ENCODE measurements around the gene PARP11.

Gene PARP11

DNA sequence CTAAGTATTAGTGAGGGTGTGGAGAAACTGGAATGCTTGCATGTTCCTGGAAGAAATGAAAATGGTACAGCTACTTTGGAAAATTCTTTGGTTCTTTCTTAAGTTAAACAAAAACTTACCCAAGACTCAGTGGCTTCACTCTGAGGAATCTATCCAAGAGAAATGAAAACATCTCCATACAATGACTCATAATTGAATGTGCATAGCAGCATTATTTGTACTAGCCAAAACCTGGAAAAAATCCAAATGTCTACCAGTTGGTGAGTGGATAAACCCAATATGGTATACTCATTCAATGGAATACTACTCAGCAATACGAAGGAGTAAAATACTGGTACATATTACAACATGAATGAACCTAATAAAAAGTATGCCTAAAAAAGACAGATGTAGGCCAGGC is 102.3 kb downstream of the PARP11 start:
- DNase-seq (ENCODE audit: low read depth), result peak; percentile 33

DNA sequence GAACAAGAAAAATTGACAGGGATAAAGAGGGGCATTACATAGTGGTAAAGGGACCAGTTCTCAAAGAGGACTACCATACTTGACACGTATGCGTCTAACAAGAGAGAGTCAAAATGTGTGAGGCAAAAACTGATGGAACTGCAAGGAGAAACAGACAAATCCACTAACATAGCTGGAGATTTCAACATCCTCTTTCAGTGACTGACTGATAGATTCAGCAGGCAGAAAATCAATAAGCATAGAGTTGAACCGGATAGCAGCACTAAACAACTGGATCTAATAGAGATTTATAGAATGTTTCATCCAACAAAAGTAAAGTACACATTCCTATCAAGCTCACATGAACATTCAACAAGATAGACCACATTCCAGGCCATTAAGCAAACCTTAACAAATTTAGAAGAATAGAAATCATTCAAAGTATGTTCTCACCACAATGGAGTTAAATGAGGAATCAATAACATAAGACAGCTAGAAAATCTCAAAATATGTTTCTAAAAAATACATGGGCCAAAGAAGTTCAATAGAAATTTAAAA is 104.2 kb downstream of the PARP11 start:
- no peak for DNase-seq (ENCODE audit: low read depth)

DNA sequence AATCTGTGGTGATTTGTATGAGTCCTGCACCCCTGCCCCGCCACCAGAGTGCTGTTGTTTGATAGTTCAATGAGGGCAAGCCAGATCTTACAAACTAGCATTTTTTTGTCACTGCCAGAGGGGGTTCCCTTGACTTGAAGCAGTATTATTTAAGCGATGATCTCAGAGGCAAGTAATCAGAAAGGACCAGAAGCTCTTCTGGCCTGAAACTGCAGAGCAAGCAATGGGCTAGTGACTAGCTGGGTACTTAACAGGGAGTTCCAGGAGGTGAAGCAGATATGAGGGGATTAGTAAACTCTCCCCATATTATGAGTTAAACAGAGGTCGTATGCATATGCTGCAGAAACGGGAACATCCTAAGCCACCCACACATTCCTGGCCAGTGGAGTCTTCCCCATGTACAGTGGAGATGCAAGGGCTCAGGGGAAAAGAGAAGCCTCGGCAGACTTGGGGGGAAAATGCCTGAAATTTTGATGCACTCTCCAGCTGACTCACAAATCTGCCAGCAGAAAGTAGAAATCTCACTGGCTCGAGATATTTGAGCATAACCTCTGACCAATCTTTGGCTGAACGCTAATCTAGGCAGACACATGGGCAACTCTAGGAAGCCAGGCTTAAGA is 112.0 kb downstream of the PARP11 start:
- DNase-seq (ENCODE audit: low read depth), result no peak

DNA sequence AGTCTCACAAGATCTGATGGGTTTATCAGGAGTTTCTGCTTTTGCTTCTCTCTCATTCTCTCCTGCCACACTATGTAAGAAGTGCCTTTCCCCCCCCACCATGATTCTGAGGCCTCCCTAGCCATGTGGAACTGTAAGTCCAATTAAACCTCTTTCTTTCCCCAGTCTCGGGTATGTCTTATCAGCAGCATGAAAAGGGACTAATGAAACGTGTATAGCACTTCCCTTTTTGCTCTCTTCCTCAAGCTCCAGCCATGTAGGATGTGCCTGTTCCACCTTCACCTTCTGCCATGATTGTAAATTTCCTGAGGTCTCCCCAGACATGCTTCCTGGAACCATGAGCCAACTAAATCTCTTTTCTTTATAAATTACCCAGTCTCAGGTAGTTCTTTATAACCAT is 113.3 kb downstream of the PARP11 start:
- DNase-seq (ENCODE audit: low read depth), result no peak
